GM18951 (cell line): ENCODE data around the gene PTGS1.
A peak's percentile ranks its signal among the peaks of the same experiment; 100 is the strongest.
"Not testable (repeated sequence)": the region's sequence is repeated elsewhere in the genome, so short reads cannot be mapped to it uniquely, and the experiment has no call there.

Experiments used
- POLR2A ChIP-seq: IDR thresholded peaks from 4 replicates; pipeline ENCODE4 v1.6.1; 2011; ENCODE audit warnings: mild to moderate bottlenecking; ENCODE audit not compliant: insufficient read length, insufficient read depth; ENCODE audit errors: extremely low read depth
- in situ Hi-C: fragments of 300-500 bp; cut with MboI; formaldehyde crosslinking; loops from one replicate; pipeline ENCODE4 v1.12.0; 2022; ENCODE audit warnings: low sequenced_read_pairs, mixed read lengths, inconsistent platforms; ENCODE audit not compliant: unreplicated experiment

PTGS1 gene

DNA sequence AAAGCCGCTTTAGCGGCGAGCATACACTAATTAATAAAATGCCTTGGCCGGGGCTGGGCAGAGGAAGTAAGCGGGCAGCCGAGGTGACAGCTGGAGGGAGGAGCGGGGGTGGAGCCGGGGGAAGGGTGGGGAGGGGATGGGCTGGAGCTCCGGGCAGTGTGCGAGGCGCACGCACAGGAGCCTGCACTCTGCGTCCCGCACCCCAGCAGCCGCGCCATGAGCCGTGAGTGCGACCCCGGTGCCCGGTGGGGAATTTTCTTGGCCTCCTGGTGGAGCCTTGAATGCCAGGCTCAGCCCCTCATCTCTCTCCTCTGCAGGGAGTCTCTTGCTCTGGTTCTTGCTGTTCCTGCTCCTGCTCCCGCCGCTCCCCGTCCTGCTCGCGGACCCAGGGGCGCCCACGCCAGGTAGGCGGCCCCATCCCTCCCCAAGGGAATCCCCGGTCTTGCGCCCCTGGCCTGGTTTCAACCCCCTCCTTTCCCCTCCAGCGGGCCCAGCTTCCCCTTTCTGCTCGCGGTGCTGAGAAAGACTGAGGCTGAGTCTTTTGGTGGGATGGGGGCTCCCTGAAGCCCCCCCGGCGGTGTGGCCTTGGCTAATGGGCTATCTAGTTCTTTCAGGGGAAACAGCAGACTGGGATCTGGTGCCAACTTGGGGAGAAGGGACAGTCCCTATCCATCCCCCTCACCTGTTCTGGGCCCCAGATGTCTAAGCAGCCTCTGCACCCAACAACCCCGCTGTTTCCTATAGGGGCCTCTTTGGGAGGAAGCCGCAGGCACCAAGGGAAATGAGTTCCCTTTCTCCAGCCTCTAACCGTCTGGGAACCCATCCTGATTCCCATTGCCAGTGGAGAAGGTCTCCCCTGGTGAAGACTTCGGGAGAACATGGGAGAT, at the start of gene PTGS1:
Gene PTGS1 (plus strand): TSS at position 156 of the 887 bp plus-strand sequence. CDS start 61 bp downstream, at position 217.
- in situ Hi-C loops = no loop called here

DNA sequence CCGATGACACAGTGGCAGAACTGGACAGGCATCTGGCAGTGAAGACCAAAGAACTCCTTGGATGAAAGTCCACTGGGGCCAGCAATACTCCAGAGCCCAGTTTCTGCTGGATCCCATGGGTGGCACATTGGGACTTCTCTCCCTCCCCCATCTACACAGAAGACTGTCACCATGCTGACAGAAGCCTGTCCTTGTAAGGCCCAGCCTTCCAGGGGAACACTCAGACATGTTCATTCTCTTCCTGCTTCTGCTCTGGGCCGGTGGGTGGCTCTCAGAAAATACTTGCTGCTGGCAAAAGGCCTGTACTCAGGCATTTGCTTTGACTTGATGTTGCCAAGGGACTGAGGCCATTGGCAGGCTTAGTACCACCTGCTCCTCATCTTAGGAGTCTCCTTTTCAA, 48.3 kb upstream of the PTGS1 start:
- in situ Hi-C loops = no loop called here
- TF ChIP-seq POLR2A = no peak

More for the DNA sequence above, at the start of gene PTGS1:
- peak; percentile 38 for TF ChIP-seq POLR2A

DNA sequence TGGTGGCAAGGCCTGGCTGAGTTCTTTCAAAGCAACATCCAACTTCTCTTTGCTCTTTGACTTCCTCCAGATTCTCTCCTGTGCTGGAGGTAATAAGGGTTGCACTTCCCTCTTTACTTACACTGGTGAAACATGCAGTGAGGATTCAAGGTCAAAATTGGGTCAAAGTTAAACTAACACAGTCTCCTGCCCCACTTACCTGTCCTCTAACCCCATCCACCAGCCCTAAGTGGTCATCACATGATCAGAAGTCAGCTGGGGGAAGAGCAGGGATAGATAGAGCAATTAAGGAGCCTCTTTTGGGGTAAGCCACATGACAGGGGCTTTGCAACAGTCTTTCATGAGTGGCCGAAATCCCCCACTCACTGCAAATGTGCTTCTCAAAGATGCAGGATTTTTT, 46.2 kb upstream of the PTGS1 start:
- in situ Hi-C loops = not testable (repeated sequence)

DNA sequence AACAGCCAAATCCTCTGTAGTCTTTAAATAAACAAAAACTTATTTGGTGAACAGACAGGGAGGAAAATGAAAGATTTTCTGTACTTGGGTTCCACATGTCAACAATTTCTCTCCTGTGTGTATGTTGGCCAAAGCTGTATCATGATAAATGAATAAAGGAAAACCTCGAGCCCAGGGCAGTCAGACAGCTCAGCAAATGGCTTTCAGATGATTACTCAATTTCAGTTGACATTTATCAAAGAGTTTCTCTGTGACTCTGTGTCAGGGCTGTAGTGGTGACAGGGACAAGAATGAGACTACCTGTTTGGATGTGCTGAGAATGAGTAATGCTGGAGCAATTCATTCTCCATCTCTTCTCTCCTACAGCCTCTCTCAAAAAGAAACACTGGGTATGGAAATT, 45.7 kb upstream of the PTGS1 start:
- TF ChIP-seq POLR2A = no peak
- in situ Hi-C loops = no loop called here

DNA sequence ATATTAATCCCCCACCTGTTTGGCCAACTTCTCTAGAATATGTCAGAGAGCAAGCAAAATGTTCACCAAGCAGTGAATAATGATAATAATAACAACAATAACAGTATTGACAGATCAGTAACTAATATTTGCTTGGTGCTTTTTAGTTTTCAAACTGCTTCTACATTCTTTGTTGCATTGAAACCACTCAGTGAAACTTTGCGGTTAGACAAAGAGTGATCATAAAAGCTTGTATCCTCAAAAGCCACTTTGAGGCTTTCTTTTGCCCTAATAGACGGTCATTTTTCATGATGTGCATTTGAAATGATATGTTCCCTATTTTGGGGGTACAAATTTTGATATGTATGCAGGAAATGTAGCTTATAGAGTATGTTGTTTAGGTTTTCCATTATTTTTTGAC, 43.6 kb upstream of the PTGS1 start:
- TF ChIP-seq POLR2A = no peak
- in situ Hi-C loops = no loop called here

DNA sequence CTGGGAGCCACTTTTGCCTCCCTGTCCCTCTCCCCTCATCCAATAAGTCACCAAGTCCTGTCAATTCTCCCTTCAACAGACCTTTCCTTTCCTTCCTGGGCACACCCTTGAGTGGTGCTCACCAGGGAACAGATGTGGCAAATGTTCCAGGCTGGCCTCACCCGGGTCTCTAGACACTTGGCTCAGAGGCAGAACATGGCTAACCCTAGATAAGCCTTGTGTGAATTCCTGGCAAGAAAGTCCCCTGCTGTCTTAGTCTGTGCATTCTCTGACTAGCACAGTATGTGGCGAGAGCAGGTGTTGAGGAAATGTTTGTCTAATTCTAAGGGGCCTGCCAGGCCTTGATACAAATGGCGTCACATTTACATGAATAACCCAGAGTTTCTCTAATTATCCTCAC, 41.2 kb upstream of the PTGS1 start:
- in situ Hi-C loops = no loop called here
- TF ChIP-seq POLR2A = no peak

DNA sequence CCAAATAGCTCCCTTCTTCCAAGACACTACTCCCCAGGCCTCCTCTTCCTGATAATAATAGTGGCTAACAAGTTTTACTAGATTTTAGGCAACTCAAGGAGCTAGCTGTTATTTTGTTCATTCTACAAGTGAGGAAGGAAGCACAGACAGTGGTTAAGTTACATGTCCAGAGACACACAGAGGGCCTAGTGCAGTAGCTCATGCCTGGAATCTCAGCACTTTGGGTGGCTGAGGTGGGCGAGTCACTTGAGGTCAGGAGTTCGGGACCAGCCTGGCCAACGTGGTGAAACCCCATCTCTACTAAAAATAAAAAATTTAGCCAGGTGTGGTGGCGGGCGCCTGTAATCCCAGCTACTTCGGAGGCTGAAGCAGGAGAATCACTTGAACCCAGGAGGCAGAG, 40.4 kb upstream of the PTGS1 start:
- in situ Hi-C loops = not testable (repeated sequence)

DNA sequence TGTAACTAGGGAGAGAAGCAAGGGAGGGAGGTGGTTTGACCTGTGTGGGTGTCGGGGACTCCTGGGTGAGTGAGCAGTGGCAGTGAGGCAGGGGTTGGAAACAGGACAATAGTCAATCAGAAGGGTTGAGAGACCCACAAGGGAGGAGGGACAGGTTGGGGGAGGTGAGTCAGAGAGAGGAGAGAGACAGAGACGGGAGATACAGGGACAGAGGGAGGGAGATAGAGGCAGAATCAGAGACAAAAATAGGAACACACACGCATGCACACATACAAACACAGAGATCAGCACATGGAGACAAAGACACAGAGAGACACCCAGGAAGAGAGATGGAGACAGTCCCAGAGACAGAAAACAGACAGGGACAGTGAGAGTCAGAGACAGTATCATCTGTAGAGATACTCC, 39.3 kb upstream of the PTGS1 start:
- in situ Hi-C loops = no loop called here
- no peak for TF ChIP-seq POLR2A

DNA sequence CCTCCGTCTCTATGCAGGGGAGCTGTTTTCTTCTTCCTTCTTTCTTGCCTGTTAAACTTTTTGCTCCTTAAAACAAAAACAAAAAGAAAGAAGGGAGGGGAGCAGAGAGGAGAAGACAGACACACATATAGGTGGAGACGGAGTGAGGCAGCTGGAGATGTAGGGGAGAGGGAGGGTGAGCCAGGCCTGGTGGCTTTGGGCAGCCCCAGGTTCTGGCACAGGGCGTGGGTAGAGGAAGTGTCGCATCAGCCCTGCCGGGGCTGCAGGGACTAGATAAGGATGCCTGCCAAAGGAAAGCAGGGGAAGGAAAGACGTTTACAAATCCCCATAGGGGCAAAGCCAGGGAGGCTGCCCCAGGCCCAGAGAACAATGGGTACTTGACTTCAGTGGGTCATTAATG, 38.7 kb upstream of the PTGS1 start:
- TF ChIP-seq POLR2A = no peak
- in situ Hi-C loops = no loop called here

DNA sequence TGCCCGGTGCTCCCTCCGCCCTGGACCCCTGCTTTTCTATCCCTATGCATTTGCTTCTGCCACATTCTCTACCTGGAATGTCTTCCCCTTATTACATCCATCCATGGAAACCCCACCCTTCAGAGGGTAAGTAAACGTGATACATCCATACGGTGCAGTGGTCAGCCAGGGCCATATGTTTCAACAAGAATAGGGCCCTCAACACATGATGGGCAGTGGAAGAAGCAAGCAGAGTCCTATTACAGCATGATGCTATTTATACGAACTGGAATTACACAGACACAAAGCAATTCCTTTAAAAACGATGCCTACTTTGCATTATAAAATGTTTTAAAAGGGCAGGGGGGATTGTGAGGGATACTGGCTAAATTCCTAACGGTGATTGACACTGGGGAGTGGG, 38.2 kb upstream of the PTGS1 start:
- in situ Hi-C loops = no loop called here
- TF ChIP-seq POLR2A = no peak

DNA sequence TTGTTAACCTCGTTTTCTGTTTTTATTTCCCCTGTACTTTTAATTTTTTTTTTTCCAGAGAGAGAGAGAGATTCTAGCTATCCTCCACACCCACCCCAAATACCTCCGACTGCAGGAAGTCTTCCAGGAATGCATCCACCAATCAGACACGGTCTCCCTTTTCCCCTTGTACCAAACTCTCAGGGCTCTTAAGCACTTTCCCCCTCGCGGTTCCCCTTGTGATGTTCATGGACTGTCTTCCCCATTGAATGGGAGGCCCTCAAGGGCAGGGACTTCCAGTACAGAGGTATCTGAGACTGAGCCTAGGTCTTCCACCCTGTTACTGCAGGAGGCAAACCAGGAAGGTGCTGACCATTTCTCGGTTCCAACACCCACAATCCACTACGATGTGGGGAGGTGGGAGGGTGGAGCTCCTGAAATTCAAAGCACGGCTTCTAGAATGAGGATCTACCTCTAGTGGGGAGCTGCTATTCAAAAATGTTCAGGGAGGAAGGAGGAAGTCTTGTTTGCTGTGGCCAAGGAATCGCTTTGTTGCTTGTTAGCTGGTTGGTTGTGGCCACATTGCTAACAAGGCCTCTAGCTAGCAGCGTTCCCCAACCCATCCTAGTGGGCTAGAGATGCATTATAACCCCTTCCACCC, 37.5 kb upstream of the PTGS1 start:
- no peak for TF ChIP-seq POLR2A
- in situ Hi-C loops = no loop called here

DNA sequence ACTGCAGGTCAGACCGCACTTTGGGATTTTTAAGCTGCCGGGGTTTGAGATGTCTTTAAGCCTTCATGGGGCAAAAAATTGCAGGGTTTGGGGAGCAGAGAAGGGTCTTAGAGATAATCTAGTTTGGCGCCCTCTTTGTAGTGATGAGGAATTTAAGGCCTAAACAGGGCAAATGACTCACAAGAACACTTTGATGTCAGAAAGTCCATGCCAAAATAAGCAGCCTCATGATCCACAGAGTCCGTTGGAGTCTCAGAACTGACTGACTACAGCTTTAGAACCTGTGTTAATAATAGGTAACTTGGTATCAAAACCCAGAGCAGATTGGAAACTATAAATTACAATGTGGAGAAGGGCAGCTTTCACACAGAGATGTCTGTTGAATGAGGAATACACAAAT, 35.9 kb upstream of the PTGS1 start:
- no peak for TF ChIP-seq POLR2A
- in situ Hi-C loops = no loop called here

DNA sequence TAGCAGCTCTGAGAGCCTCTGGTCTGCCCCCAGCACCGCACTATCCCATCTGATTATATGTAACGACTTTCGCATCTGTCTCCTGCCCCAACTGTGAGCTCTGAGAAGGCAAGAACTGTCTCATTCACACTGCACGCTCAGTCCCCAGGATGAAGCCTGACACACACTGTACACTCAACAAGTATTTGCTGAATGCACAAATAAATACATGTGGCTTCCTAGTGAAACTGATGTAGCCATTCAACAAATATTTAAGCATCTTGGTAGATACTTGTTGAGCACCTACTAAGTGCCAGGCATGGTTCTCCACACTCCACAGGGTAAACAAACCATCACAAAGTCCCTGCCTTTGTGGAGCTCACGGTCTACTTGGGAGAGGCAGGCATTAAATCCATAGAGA, 34.6 kb upstream of the PTGS1 start:
- no peak for TF ChIP-seq POLR2A
- in situ Hi-C loops = no loop called here

DNA sequence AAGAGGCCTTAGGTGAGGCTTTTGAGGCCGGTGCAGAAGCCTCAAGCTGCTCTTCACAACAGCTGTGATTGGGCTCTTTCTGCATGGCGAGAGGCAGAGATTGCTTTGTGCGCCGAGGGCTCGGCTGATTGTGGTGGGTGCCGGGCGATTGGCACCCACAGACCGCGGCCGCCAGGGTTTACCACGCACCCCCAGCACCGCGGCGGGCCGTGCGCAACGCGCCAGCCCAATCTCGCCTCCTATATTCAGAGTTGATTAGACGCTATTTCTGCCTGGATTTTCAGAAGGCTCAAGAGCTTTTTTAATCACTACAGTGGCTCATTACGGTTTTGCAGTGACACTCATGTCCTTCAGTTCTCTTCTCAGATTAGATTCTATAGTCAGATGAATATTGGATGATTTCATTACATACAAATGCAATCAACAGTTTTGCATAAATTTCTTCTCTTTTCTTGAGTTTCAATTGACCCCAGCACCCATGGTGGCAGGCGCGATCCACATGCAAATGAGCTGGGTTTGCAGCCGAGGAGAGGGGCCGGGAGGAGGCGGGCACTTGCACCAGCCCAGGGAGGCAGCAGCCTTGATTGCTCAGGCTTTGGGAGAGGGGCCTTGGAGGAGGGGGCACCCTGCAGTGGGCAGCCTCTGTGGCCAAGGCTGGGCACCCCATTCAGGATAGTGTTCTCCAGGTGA, 33.8 kb upstream of the PTGS1 start:
- in situ Hi-C loops = no loop called here
- TF ChIP-seq POLR2A = no peak
